Fibroblast of skin of right quadriceps (primary cell): ENCODE data around the gene C12orf43.
A peak's percentile ranks its signal among the peaks of the same experiment; 100 is the strongest.

Experiments used
- DNase-seq: peaks from one replicate; pipeline ENCODE4 v3.0.0-alpha.2; 2013

C12orf43 gene

DNA sequence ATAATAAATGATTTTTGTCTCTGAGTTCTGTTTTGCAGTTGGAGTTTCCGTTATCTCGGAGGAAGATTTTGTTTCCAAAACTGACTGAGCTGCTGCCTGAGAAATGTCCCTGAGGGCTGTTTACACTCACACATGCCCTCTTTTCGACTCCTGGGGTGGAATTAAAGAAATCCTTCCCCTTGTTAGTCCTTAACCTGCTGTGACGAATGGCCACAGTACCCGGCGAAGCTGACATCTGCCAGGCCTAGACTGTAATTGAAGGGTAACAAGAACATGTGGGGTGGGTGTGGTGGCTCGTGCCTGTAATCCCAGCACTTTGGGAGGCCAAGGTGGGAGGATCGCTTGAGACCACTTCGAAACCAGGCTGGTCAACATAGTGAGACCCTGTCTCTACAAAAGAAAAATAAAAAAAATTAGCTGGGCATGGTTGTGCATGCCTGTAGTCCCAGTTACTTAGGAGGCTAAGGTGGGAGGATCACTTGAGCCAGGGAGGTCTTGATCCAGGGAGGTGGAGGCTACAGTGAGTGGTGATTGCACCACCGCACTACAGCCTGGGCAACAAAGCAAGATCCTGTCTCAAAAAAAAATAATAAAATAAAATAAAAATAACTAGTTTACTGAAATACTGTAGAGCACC is 14.4 kb upstream of the C12orf43 start:
- no peak for DNase-seq

DNA sequence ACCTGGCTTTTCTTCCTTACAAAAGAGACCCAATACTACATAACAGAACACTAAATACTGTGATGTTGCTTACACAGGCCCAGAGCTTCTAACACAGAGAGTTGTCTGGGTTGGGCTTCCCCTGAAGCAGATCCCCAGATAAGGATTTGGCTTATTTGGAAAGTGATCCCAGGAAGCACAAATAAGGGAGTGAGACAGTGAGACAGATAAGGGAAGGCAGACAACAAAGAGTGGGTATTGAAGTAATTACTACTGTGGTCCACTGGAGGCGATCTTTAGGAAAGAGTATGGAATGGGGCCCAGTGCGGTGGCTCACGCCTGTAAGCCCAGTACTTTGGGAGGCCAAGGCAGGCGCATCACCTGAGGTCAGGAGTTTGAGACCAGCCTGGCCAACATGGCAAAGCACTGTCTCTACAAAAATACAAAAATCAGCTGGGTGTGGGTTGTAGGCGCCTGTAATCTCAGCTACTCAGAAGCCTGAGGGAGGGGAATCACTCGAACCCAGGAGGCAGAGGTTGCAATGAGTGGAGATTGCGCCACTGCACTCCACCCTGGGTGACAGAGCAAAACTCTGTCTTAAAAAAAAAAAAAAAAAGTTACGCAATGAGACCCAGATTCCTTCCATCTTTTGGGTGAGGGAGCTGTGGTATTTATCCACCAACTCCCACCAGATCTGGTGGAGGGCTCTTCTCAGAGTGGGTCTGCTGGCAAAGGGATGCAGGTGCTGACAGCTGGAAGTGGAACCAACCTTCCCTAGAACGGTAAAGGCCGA is 10.2 kb upstream of the C12orf43 start:
- no peak for DNase-seq

DNA sequence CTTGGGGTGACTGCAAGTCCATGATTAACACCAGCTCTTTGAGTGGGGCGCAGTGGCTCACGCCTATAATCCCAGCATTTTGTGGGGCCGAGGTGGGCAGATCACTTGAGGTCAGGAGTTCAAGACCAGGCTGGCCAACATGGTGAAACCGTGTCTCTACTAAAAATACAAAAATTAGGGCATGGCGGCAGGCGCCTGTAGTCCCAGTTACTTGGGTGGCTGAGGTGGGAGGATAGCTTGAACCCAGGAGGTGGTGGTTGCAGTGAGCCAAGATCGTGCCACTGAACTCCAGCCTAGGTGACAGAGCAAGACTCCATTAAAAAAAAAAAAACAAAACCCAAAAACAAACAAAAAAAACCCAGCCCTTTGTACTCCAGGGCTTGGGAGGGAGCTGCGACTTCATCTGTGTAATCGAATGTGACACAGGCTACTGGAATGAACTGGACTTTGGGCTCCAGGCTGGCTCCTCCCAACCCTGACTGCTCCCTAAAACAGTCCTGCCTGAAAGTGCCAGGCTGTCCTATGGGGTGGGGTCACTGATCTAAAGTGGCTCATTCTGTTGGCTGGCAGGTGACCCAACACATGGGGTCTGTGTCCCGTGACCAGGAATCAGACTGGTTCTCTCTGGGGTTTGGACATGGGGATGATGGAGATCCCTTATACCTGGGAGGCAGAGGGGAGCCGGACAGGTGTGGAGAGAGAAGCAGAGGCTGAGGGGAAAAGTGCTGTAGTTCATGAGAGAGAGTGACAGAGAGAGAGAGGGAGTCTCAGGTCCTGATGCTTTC is 9.3 kb upstream of the C12orf43 start:
- DNase-seq: no peak

DNA sequence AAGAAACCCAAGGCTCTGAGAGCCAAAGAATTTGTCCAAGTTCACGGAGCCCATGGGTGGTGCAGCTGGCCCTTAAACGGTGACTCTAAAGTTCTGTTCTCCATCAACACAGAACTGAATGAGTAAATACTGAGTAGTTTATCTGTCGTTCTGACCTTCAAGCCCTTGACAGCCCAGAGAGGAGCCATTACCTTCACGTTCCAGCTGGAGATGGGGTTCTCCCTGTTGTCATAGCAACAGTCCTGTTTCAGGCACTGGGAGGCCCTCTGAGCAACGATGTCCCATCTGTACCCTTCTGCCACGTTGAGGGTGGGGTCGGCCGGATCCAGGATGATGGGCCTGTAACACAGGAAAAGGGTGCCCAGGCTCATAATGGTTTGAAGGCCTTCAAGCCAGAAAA is 7.5 kb upstream of the C12orf43 start:
- DNase-seq: no peak

DNA sequence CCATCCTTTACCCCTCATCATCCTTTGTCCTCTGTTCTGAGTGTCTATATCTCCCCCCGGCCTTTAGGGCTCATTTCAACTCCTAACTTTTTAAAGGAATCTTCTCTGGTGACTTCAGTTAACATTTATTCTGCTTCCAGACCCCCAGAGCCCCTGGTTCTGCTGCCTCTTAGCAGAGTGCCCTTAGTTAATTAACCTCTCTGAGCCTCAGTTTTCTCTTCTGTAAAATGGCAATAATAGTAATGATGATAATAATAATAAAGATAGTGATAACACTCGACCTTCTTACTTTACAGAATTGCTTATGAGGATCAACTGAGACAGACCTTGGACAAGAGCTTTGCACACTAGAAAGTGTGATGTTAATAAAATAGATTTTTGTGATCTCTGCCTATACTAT is 6.4 kb upstream of the C12orf43 start:
- DNase-seq: no peak

DNA sequence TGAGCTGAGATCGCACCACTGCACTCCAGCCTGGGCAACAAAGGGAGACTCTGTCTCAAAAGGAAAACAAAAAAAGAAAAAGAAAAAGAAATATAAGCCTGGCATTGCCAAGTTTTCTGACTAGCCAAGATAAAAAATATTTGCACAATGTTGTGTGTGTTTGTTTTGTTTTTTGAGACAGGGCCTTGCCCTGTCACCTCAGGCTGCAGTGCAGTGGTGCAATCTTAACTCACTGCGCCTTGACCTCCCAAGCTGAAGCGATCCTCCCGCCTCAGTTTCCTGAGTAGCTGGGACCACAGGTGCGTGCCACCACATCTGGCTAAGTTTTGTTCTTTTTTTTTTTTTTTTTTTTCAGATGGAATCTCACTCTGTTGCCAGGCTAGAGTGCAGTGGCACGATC is 5.5 kb upstream of the C12orf43 start:
- no peak for DNase-seq

DNA sequence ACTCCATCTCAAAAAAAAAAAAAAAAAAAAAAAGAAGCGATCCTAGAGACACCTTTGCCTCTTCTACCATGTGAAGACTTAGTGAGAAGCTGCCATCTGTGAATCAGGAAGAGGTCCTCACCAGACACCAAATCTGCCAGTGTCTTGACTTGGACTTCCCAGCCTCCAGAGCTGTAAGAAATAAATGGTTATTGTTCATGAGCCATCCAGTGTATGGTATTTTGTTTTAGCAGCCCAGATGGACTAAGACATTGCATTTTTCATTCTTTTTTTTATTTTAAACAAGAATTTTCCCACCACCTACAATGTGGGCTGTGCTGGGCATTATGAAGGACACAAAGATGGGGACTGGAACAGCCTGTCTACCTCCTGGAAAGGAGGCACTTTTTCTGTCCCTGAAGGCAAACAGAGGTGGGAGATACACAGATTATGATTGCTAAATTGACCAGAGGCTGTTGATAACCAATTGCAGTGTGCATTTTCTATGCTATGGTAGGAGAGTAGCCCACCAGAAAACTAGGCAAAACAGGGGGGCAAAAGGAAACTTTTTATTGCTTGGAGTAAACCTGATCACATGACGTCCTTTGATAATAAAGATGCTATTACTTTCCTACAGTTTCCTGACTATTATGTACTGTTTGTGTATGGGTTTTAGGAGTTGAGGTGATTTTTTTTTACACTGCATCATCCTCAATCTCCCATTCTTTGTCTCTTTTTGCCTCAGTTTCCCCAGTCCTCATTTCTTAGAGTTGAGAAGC is 2.8 kb upstream of the C12orf43 start:
- DNase-seq: no peak

DNA sequence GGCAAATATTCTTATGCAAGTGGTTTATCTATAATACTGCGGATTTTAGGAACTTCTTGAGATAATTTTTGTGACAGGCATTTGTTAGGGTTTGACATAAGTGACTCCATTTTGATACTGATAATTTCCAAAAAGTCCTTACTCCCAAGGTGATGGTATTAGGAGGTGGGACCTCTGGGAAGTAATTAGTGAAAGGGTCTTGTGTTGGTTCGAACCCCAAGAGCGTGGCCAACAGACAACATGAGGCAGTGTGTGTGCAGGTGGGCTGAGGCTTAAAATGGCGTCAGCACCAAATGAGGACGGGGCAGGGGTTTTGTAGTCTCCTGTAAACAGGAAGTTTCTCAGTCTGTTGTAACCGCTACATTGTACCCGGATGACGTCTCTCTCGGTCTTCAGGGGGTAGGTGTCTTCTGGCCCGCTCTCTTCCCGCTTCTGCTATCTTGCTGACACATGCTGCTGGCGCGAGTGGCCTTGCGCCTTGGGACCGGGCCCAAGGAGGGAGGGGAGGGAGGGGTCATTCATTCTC is 1.7 kb upstream of the C12orf43 start:
- DNase-seq: no peak

DNA sequence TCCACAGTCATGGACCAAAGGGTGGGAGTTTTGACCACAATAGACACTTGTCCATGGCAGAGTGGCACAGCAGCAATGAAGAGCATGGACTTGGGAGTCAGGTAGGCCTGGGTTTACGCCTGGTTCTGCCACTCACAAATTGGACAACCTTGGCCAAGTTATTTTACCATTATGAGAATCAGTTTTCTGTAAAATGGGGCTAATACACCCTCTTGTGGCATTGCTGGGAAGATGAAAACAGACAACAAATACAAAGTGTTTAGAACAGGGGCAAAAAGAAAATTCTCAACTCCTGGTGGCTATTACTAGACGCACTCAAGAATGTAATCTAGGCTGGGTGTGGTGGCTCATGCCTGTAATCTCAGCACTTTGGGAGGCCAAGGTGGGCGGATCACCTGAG is 2.6 kb downstream of the C12orf43 start:
- no peak for DNase-seq

DNA sequence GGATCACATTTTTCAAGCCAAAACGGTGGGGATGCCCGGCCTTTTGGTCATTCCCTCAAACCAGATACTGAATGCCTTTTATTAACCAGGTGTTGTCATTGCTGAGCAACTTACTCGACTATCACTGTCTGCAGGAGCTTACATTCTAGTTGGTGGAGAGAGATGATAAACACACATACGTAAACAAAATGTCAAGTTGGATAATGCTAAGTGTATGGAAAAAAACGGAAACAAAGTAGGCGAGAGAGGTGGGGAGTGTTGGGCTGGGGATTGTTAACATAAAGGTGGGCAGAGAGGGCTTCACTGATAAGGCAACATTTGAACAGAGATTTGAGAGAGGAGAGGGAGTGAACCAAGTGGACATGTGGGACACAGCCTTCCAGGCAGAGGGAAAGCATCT is 4.5 kb downstream of the C12orf43 start:
- DNase-seq: no peak

DNA sequence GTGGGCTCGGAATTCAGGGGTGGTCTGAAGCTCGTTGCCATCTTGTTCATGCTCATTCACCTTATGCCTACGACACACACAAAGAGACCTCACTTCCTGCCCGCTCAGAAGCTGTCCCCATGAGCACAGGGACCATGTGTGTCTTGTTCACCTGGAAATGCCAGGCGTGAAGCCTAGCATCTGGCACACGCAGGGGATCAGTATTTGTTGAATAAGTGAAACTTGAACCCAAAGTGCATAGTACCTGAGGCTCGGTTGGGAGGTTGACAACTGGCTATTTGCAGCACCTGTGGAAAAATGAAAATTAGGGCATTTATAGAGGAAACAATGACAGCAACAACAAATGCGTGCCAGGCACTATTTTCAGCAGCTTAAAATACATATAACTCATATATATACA is 5.4 kb downstream of the C12orf43 start:
- DNase-seq: no peak

DNA sequence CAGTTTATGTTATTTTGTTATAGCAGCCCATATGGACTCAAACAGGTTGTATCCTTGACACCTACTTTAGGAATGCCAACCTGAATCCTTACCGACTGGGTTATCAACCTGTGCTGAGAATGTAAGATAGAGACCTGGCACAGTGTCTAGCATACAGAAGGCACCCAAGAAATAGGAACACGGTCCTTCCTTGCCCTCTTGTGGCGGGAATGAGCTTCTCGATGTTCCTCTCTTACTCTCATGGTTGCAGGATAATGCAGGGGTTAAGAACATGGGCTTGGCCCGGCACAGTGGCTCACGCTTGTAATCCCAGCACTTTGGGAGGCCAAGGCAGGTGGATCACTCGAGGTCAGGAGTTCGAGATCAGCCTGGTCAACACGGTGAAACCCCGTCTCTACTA is 6.5 kb downstream of the C12orf43 start:
- DNase-seq: peak; percentile 25

DNA sequence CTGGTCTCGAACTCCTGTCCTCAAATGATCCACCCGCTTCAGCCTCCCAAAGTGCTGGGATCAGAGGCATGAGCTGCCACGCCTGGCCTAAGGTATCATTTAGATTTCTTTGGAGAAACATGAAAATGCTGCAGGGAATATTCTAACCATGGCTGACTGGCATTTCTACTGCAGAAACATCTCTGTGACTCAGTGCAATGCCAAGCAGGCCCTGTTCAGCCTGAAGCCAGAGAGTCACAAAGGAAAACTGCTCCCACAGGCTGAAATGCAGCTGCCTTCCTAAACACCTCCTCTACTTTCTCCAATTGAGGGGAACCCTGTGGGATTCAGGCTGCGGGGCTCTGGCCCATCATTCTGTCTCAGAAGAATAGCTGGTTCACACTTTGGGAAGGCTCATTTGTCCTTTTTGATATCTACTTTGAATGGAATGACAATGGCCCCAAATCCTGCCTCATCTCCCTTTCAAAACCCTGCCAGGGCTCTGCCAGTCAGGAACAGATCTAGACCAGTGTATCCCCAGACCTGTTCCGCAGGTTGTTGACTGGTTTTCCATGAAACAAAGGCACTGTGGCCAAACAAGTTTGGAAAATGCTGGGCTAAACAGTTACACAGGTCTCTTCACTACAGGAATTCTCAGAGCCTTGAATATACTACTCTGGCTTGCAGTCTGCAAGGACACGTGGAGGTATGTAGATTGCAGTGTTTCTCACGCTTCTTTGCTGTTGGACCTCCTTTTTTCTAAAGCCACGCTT is 7.8 kb downstream of the C12orf43 start:
- no peak for DNase-seq

DNA sequence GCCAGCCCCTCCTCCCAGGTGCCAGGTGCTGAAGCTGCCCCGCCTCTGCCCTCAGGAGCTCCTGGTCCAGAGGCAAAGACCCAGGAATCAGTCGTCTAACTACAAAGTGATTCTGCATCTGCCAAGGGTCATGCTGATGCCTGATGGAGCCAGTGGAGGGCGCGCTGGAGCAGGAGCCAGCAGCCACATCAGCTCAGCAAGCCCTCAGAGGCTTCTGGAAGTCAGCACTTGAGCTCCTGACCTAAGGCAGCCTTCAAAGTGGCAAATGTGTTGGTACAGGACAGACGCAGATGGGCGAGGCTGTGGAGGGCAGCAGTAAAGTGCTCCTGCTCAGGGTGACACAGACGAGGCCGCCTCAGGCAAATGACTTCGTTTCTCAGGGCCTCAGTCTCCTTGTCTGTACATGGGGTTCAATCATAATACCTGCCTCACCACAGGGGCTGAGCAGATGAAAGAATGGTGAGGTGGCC is 10.9 kb downstream of the C12orf43 start:
- peak; percentile 23 for DNase-seq

DNA sequence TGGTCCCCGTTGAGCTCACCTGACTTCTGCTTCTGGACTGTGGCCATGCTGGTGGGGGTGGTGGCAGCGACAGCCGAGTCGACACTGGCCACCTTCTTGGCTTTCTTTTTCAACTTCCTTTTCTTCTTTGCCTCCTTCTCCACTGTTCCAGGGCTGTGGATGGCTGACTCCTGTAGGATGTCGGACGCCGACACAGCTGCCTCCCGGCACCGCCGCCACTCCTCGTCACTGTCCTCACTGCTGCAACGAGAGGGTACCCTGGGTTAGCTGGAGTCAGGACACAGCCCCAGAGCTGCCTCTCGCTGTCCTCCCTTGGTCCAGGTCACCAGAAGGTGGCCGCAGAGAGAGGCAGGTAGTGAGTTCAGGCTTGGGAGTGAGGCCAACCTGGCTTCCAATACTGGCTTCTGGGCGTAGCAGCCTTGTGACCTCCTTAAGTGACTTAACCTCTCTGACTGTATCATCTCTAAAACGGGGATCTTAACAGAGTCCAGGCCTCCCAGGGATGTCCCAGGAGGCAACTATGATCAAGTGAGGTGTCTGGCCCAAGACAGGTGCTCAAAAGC is 12.0 kb downstream of the C12orf43 start:
- no peak for DNase-seq

DNA sequence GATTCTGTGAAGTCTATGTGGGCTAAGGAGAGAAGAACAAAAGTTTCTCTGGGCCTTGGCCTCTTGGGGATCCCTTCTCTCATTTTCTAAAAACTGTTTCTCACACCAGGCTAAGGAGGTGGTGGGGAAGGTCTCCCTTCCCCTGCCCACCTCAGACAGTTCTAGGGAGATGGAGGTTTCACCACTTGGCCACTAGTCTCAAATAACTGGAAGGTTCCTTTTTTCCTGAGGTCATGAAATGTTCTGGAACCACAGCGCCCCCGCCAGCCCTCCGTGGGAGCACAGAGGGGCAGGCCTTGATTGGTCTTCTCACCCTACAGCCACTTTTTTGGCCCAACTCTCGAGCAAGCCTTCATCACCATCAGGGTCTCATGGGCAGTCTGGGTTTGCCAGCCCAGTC is 12.6 kb downstream of the C12orf43 start:
- DNase-seq: no peak

DNA sequence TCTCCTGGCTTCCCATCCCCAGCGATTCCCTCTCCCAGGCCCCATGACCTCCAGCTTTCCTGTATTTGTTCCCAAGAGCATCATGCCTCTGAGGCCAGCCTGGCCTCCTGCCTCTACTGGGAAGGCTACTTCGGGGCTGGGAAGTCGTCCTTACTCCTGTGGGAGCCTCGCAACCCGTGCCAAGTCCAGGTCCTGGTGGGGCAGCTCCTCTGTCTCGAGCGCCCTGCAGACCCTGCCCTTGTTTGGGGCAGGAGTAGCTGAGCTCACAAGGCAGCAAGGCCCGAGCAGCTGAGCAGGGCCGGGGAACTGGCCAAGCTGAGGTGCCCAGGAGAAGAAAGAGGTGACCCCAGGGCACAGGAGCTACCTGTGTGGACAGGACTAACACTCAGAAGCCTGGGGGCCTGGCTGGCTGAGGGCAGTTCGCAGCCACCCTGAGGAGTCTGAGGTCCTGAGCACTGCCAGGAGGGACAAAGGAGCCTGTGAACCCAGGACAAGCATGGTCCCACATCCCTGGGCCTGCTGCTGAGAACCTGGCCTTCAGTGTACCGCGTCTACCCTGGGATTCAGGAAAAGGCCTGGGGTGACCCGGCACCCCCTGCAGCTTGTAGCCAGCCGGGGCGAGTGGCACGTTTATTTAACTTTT is 14.3 kb downstream of the C12orf43 start:
- no peak for DNase-seq

DNA sequence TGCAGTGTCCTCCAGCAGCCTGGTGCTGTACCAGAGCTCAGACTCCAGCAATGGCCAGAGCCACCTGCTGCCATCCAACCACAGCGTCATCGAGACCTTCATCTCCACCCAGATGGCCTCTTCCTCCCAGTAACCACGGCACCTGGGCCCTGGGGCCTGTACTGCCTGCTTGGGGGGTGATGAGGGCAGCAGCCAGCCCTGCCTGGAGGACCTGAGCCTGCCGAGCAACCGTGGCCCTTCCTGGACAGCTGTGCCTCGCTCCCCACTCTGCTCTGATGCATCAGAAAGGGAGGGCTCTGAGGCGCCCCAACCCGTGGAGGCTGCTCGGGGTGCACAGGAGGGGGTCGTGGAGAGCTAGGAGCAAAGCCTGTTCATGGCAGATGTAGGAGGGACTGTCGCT is 15.2 kb downstream of the C12orf43 start:
- DNase-seq: no peak

DNA sequence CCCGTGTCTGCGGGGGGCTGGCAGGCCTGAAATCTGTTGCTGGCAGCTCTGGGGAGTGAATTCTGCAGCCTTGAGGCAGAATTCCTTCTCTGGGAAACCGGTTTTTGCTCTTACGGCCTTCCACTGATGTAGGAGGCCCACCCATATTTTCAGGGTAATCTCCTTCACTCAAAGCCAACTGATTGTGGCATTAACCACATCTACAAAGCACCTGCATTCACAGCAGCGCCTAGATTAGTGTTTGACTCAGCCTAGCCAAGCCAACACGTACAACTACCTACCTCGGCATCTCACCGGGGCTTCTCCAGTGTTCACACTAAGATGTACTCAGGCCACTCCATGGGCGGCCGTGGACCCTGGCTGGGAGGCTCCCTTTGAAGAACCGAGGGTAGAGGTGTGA is 15.8 kb downstream of the C12orf43 start:
- no peak for DNase-seq

DNA sequence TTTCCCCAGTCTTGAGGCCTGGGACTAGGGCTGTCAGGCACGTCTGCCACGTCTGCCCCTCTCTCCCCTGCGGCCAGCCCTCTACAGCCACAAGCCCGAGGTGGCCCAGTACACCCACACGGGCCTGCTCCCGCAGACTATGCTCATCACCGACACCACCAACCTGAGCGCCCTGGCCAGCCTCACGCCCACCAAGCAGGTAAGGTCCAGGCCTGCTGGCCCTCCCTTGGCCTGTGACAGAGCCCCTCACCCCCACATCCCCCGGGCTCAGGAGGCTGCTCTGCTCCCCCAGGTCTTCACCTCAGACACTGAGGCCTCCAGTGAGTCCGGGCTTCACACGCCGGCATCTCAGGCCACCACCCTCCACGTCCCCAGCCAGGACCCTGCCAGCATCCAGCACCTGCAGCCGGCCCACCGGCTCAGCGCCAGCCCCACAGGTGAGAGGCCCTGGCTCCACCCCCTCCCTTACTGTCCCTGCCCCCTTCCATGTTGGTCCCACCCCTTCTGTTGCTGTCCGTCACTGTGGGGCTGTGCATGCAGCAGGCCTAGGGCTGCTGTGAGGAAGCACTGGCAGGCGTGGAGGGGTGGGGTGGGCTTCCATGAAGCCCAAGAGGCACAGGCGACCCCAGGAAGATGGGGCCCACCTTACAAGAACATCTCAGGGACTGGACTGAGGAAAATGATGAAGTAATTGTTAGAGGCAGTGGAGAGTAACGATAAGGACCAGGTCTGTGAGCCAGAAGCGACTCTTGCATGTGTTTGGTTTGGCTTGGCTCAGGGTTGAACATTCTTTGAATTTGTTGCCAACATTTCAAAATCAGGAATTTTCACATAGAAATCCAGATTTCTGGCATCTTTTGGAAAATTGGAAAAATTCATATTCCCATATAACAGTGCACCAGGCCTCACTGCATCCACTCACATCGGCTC is 16.8 kb downstream of the C12orf43 start:
- no peak for DNase-seq
